Measurements from ENCODE around the gene TUBB. TPM values are rescaled to one million over a fixed set of nuclear protein-coding genes. Genes with fewer than 3 reads are reported as not detected.

The TUBB gene
- total RNA-seq, 1 experiment from 2014 or later = 742 TPM

DNA sequence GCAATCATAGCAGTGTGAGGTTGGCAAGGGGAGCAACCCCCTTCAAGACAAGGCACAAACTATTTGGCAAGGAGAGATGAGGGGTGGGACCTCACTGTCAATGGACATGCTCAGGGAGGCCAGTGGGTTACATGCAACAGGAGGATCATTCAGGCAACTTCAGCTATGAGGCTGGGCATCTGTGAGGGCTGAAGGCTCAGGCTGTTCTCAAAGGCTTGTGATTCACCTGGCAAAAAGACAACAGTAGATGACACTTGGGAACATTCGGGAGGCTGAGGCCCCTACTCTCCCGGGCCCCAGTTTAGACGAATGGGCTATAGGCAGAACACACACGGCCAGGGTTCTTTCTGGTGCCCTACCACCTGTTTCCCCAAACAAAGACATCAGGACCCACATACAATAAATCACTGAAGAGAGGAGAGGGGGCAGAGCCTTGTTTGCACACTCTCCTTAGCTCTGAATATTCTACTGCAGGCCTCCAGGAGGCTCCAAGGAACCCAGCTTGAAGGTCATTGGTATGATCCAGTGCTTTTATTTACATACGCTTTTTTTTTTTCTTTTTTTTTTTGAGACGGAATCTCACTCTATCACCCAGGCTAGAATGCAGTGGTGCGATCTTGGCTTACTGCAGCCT is 7.9 kb downstream of the TUBB start:
- Histone ChIP-seq H3K4me1 (no peaks in the 10 kb centered on the region), H3K36me3 (ENCODE audit: control insufficient read depth, insufficient read depth, low read length) (peaks cover 6% of the 10 kb centered on the region), H3K9me3 (no peaks in the 10 kb centered on the region), H3K27me3 (replicated peaks; ENCODE audit: control insufficient read depth, insufficient read depth, low read length) (no peaks in the 10 kb centered on the region), H3K4me3 (ENCODE audit: low read depth, low read length) (no peak overlapping the region)
- no peaks in the 10 kb centered on the region for H3K9me3 Mint-ChIP-seq (ENCODE audit: unreplicated experiment)
- ChIA-PET CTCF (interaction anchor here (0.6 to 1.3 kb wide), 3 partner anchors 11 to 359 kb away, joined by 3 read pairs; partner anchors contain the start of gene MDC1), POLR2A (interaction anchor here (0.6 kb wide), 5 partner anchors 8 to 199 kb away, joined by 3 to 6 read pairs (median 4); no protein-coding TSS in a partner anchor)
- DNase-seq = no peak
- no peaks in the 10 kb centered on the region for H3K27me3 Mint-ChIP-seq (ENCODE audit: insufficient read depth, unreplicated experiment)
- no TSS peak for BruUV-seq (replicated peaks)
- intact Hi-C loops (cut with micrococcal nuclease; ENCODE audit: unreplicated experiment) = no loop called here
- H3K27ac Mint-ChIP-seq (ENCODE audit: unreplicated experiment) = peak overlapping the region; percentile 42
- H3K36me3 Mint-ChIP-seq (ENCODE audit: insufficient read depth, unreplicated experiment) = peaks cover 88% of the 10 kb centered on the region
- TF ChIP-seq, protein P1, sequence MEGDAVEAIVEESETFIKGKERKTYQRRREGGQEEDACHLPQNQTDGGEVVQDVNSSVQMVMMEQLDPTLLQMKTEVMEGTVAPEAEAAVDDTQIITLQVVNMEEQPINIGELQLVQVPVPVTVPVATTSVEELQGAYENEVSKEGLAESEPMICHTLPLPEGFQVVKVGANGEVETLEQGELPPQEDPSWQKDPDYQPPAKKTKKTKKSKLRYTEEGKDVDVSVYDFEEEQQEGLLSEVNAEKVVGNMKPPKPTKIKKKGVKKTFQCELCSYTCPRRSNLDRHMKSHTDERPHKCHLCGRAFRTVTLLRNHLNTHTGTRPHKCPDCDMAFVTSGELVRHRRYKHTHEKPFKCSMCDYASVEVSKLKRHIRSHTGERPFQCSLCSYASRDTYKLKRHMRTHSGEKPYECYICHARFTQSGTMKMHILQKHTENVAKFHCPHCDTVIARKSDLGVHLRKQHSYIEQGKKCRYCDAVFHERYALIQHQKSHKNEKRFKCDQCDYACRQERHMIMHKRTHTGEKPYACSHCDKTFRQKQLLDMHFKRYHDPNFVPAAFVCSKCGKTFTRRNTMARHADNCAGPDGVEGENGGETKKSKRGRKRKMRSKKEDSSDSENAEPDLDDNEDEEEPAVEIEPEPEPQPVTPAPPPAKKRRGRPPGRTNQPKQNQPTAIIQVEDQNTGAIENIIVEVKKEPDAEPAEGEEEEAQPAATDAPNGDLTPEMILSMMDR (IDR thresholded peaks at IDR 0.05; ENCODE audit: insufficient read depth in 1 of 2, low read depth in 1 of 2, low read length in 1 of 2, severe bottlenecking in 1 of 2, unreplicated experiment in 1 of 2) = peak in 1 of 2 experiments; percentile 19
- no peak overlapping the region for H3K4me3 Mint-ChIP-seq (ENCODE audit: unreplicated experiment)
- H3K4me1 Mint-ChIP-seq (ENCODE audit: low read depth, unreplicated experiment) = peaks cover 13% of the 10 kb centered on the region

DNA sequence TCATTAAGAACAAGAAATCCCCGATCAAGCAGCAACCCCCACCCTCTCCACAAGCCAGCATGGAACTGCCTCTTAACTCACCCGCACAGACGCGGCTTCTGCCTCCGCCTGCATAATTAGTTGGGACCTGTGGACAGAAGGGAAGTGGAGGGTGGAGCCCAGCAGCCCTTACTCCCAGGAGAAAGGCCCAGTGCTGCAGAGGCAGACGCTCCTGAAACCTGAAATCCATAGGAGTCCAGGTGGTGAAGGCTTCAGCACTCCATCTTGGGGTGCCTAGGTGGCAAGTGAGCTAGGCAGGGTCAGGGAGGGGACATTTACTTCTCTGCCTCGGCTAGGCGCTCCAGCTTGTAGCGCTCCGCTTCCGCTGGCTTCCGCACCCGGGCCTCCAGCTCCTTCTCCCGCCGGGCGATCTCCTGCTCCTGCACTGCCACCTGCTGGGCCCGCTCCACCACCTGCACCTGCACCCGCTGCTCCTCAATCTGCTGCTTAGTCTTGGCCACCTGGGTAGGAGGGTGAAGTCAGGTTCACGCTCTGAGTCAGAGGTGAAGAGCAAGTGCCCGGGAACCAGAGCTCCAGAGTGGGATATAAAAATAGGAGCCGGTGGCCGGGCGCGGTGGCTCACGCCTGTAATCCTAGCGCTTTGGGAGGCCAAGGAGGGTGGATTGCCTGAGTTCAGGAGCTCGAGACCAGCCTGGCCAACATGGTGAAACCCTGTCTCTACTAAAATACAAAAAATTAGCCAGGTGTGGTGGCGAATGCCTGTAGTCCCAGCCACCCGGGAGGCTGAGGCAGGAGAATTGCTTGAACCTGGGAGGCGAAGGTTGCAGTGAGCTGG is 10.7 kb downstream of the TUBB start:
- Histone ChIP-seq H3K9me3 (no peaks in the 10 kb centered on the region), H3K4me3 (ENCODE audit: low read depth, low read length) (no peak overlapping the region), H3K4me1 (no peaks in the 10 kb centered on the region), H3K36me3 (ENCODE audit: control insufficient read depth, insufficient read depth, low read length) (peaks cover 3% of the 10 kb centered on the region; the same call in 1 of the 2 replicates), H3K27me3 (replicated peaks; ENCODE audit: control insufficient read depth, insufficient read depth, low read length) (no peaks in the 10 kb centered on the region)
- no TSS peak for BruUV-seq (replicated peaks)
- TF ChIP-seq, protein P1 (IDR thresholded peaks at IDR 0.05; ENCODE audit: insufficient read depth in 1 of 2, low read depth in 1 of 2, low read length in 1 of 2, severe bottlenecking in 1 of 2, unreplicated experiment in 1 of 2) = peak; percentile 61 to 62
- CTCF ChIA-PET = interaction anchor here (0.6 to 1.5 kb wide), 11 partner anchors 11 to 357 kb away, joined by 3 to 21 read pairs (median 4); partner anchors contain the start of genes DHX16 and FLOT1
- Mint-ChIP-seq H3K9me3 (ENCODE audit: unreplicated experiment) (no peaks in the 10 kb centered on the region), H3K27me3 (ENCODE audit: insufficient read depth, unreplicated experiment) (no peaks in the 10 kb centered on the region), H3K4me3 (ENCODE audit: unreplicated experiment) (no peak overlapping the region), H3K27ac (ENCODE audit: unreplicated experiment) (no peak overlapping the region), H3K4me1 (ENCODE audit: low read depth, unreplicated experiment) (no peaks in the 10 kb centered on the region), H3K36me3 (ENCODE audit: insufficient read depth, unreplicated experiment) (peaks cover 82% of the 10 kb centered on the region)
- DNase-seq = peak; percentile 65 to 74
- POLR2A ChIA-PET = interaction anchor here (0.5 to 0.6 kb wide), 3 partner anchors 10 to 79 kb away, joined by 3 to 4 read pairs (median 3); no protein-coding TSS in a partner anchor
- intact Hi-C loops (cut with micrococcal nuclease; ENCODE audit: unreplicated experiment) = no loop called here

DNA sequence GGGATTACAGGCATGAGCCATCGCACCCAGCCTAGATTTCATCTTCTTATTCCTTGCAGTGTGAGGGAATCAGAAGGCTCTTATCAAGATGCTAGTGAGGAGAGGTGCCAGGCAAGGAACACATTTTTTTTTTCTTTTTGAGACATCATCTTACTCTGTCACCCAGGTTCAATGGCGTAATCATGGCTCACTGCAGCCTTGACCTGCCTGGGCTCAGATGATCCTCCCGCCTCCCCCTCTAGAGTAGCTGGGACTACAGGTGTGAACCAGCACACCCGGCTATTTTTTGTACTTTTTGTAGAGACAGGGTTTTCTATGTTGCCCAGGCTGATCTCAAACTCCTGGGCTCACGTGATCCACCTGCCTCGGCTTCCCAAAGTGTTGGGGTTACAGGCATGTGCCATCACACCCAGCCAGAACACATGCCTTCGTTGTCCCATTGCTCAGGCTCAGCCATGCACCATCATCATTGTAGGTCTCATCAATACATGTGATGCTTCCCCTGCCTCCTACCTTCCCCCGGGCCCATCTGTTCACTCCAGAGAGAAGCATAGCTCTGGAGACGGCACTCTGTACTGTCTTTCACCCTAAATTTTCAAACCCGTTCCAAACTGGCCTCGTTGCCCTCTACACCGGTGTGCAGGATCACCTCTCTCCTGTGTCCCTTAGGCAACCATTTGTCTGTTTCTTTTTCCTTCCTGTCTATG is 12.2 kb downstream of the TUBB start:
- no peaks in the 10 kb centered on the region for H3K27me3 Mint-ChIP-seq (ENCODE audit: insufficient read depth, unreplicated experiment)
- no peaks in the 10 kb centered on the region for H3K9me3 ChIP-seq
- no peak for DNase-seq
- intact Hi-C loops (cut with micrococcal nuclease; ENCODE audit: unreplicated experiment) = no loop called here
- H3K36me3 Mint-ChIP-seq (ENCODE audit: insufficient read depth, unreplicated experiment) = peaks cover 79% of the 10 kb centered on the region
- BruUV-seq (replicated peaks) = no TSS peak
- no peak overlapping the region for H3K27ac Mint-ChIP-seq (ENCODE audit: unreplicated experiment)
- H3K4me1 ChIP-seq = no peaks in the 10 kb centered on the region
- H3K36me3 ChIP-seq (ENCODE audit: control insufficient read depth, insufficient read depth, low read length) = peaks cover 3% of the 10 kb centered on the region; the same call in 1 of the 2 replicates
- TF ChIP-seq, protein P1 (IDR thresholded peaks at IDR 0.05; ENCODE audit: insufficient read depth in 1 of 2, low read depth in 1 of 2, low read length in 1 of 2, severe bottlenecking in 1 of 2, unreplicated experiment in 1 of 2) = no peak
- ChIA-PET POLR2A (no interaction called here), CTCF (no interaction called here)
- no peaks in the 10 kb centered on the region for H3K9me3 Mint-ChIP-seq (ENCODE audit: unreplicated experiment)
- H3K4me3 Mint-ChIP-seq (ENCODE audit: unreplicated experiment) = no peak overlapping the region
- H3K4me1 Mint-ChIP-seq (ENCODE audit: low read depth, unreplicated experiment) = peaks cover 8% of the 10 kb centered on the region
- H3K4me3 ChIP-seq (ENCODE audit: low read depth, low read length) = no peak overlapping the region
- H3K27me3 ChIP-seq (replicated peaks; ENCODE audit: control insufficient read depth, insufficient read depth, low read length) = no peaks in the 10 kb centered on the region

All from Caco-2 (cell line).